HG02588 (cell line): ENCODE measurements around the gene RRP8.

Experiments used
- ATAC-seq: cut with Tn5 transposase; IDR thresholded peaks from one replicate; pipeline ENCODE4 v1.9.1; 2021; ENCODE audit warnings: mild to moderate bottlenecking, moderate library complexity; ENCODE audit not compliant: unreplicated experiment

Gene RRP8

DNA sequence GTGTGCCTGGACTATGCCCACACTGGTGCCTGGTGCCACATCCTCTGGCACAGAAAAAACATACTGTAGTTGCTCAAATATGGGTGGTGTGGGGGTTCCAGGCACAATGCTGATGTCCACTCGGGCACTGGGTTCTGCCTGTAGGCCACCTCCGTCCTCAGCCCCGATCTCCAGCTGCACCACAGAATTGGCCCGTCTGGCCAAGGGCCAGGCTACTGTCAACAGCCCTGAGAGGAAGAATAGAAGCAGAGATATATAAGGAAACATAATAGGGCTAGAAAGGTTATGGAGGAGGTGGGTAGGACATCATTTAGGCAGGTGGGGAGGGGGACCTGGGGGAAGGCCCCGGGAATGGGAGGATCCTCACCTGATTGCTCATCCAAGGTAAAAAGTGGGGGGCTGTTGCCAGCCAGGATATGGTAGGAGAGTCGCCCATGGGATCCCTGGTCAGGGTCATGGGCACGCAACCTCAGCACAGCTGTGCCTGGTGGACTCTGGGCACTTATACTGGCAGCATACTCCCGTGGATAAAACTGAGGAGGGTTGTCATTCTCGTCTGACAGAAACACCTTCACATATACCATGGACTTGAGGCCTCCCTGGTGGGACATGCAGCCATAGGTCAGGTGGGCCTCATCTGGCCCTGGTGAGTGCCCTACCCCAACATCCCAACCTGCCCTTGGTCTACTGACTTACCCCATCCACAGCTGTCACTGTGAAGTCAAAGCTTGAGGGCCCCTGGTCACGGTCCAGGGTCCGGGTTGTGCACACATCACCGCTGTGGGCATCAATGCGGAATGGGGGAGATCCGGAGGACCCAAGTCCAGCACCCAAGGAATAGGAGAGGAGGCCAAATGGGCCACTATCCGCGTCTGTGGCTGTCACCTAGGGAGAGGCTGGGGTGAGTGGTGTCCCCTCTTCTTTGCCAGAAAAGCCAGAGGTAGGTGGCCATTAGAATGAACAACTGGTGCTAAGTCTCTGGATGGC lies 30.3 kb upstream of the RRP8 start:
- ATAC-seq, result no peak

DNA sequence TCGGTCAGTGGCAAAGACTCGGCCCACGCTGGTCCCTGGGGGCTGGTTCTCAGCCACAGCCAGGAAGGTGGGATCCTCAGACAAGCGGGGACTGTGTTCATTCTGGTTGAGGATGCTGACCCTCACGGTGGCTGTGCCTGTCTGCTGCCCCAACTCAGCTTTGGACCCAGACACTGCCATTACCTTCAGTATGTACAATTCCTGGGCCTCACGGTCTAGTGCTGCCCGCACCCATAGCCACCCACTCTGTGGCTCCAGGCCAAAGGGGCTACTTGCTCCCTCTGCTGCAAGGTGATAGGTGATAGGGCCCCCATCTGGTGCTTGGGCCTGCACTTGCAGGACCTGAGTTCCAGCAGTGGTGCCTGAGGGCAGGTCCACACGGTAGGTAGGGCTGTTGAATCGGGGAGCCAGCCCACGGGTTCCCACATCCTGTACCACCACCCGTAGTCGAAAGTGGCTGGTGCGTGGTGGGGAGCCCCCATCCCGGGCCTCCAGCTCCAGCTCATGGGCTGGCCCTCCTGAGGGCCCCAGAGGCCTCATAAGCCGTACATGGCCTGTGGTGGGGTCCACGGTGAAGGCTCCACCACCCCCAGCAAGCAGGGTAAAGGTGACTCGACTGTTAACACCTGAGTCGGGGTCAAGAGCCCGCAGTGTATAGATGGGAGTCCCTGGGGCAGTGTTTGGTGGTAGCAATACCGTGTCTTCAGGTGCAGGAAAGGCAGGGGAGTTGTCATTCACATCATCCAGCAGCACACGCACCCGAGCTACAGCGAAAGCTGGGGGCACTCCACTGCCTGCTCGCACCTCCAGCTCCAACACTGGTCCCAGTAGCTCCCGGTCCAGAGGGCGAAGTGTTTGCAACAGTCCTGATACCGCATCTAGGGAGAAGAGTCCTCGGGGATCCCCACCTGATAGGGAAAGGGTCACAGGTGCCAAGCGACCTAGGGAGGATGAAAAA lies 29.0 kb upstream of the RRP8 start:
- no peak for ATAC-seq

DNA sequence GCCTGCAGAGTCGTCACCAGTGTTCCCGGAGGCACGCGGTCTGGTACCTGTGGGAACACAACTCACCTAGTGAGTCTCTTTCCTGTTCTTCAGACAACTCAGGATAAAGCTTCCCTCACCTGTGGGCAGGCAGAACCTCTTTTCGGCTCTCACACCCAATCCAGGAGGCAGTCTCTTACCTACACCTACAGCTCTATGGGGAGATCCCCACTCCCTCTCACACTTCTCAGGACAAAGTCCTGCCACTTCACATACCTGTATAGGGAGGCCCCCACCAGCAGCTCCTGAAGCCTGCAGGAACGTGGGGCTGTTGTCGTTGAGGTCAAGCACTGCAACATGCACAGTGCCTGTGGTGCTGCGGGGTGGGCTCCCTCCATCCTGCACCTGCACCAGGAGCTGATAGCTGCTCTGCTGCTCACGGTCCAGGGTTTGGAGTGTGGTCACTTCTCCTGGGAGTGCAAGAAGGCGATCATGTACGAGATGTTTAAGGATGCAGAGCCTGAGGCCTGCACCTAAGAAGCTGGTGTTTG lies 28.0 kb upstream of the RRP8 start:
- no peak for ATAC-seq

DNA sequence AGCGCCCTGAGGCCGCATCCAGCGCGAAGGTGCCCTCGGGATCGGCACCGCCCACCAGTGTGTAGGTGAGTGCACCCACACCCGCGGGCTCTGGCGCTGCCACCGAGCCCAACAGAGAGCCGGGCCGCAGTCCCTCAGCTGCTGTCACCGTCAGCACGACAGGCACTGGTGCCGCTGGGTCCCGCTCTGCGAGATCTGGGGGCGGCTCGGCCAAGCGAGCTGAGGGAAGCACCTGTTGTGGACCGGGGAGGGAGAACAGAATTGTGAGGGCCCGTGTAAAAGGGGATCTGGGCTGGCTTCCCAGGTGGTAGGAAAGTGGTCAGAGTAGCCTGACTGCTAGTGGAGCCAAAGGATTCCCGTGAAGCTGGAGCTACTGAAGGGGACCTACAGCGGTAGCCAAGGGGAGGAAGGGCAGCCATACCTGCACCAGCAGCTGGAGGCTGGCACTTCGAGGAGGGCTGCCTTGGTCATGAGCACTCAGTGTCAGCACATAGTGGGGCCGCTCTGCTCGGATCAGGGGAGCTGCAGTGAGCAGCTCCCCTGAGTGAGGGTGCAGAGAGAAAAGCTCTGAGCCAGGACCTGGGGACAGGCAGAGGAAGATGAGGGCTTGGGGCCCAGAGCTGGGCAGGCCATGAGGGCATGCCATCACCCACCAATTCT lies 27.3 kb upstream of the RRP8 start:
- ATAC-seq, result no peak

DNA sequence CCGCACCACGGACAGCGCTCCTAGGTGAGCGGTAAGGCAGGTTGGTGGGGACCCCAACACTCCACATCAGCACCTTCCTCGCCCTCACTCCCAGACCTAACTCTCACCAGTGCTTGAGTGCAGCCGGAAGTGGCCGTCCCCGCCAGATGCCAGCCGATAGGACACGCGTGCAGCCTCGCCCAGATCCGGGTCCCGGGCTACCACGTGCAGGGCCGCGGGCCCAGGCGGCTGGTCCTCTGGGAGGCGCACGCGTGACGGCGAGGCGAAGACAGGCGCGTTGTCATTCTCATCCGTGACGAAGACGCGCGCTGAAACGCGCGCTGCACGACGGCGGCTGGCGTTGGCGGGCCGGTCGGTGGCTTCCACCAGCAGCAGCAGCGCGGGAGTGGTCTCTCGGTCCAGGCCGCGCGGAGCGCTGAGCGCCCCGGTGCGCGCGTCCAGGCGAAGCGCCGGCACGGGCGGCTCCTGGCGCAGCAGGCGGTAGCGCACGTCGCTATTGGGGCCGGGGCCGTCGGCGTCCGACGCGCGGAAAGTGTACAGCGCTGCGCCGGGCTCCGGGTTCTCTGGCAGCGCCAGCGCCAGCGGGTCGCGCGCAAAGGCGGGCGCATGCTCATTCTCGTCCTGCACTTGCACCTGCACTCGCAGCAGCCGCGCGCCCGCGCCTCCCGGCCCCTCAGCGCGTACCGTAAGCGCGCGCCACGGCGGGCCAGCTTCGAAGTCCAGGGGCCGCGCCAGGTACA lies 26.6 kb upstream of the RRP8 start:
- no peak for ATAC-seq

DNA sequence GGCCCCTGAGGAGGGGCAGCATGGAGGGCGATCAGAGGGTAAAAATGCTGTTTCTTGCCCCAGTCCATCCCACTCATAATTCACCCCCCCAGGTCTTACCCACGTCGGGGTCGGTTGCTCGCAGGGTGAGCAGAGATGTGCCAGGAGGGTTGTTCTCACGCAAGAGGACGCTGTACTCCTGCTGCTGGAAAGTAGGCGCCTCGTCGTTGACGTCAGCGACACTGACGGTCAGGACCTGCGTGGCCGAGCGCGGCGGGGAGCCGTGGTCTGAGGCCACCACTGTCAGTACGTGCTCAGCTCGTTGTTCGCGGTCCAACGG lies 26.1 kb upstream of the RRP8 start:
- no peak for ATAC-seq

DNA sequence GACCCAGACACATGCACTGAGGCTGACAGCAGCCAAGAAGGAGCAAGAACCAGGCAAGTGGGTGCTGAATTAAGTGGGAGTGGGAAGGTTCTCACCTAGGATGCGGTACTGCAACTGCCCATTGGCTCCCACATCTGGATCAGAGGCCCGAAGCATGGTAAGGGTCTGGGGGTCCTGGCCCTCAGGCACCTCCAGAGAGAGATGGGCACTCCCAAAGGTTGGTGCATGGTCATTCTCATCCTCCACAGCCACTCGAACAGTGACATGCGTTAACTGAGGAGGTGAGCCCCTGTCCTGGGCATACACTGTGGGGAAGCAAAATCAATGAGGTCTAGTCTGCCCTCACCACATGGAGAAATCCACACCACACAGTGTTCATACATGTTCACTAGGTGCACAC lies 25.1 kb upstream of the RRP8 start:
- ATAC-seq, result no peak

DNA sequence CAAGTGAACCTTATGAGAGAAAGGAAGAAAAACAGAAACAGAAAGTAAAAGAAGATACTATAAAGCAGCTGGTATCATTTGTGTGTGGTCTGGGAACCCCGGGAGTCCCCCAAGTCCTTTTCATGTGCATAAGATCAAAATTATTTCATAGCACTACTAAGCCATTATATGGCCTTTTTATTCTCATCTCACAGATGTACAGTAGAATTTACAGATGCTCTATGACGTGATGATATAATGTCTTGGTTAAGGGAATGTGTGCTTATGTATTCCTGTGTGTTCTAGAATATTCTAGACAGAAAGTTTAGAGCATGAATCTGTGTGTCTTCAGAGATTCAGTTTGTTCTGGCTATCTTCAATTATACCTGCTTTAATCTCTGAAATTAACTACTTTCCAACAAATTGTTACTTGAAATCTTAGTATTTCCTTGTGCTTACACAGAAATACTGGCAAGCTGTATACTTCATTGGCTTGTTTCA lies 24.4 kb upstream of the RRP8 start:
- peak; percentile 74 for ATAC-seq

DNA sequence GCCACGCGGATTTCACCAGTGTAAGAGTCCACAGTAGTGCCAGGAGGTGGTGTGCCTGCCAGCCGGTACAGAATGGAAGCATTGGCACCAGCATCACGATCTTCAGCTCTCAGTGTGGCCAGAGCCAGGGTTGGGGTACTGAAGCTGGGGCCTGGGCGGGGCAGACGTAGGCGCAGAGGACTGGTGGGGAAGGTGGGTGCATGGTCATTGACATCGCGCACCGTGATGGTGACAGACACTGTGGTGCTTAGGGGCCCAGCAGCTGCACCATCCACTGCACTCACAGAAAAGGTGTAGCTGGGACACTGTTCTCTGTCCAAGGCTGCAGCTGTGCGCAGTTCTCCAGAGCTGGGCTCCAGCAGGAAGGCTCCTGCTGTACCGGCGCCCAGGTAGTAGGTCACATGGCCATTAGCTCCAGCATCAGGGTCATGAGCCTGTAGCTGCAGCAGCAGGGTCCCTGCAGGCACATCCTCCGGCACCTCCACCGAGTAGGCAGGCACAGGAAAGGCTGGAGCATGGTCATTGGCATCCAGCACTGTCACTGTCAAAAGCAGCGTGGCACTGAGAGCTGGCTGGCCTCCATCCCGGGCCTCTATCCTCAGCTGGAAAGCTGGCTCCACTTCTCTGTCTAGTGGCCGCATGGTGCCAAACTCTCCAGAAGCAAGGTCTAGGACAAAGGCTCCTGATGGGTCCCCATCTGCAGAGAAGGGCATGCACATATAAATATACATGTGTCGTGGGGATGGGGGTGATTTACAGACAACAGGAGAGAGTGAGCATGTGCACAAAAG lies 23.8 kb upstream of the RRP8 start:
- no peak for ATAC-seq

DNA sequence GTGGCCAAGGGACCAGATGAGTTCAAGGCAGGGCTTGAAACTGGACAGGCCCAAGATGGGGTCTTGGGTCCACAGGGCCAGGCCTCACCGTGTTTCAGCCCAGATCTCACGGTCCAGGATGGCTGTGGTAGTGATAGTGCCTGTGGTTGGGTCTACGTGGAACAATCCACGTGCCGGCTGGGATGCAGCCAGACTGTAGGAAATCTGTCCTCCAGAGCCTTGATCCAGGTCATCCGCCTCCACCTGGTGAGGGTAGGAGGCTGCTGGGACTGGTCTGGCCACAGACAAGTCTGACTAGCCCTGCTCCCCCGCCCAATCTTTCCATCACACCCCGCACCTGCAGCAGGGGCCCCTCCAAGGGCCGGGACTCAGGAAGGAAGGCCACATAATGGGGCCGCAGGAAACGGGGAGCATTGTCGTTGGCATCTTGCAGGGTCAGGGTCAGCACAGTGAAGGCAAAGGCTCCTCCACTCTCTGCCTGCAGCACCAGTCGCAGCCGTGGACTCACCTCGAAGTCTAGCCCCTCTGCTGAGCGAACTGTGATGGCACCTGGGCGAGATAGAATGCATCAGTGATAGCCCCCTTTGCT lies 22.5 kb upstream of the RRP8 start:
- ATAC-seq, result no peak

DNA sequence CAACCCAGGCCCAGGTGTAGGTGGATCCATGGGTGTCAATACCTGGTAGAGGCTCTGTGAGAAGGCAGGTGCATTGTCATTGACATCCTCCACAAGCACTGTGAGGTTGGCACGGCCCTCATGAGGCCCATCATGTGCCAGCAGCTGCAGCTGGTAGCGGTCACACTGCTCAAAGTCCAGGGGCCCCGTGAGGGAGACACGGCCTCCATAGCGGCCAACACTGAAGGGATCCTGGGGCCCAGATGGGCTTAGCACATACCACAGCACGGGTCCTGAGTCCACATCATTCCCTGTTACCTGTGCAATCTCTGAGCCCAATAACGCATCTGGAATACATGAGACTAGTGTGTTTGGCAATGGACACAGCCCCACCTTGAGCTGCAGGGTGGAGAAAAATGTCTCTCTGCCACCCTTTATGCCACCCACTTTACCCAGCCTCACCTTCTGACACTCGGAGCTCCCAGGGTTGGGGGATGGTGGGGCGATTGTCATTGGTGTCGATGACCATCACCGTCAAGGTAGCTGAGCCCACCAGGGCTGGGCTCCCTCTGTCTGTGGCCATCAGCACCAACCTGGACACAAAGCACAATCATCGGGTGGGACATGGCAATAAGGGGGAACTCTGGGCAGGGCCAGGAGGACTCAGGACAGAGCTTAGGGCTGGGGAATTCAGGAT lies 21.9 kb upstream of the RRP8 start:
- no peak for ATAC-seq

DNA sequence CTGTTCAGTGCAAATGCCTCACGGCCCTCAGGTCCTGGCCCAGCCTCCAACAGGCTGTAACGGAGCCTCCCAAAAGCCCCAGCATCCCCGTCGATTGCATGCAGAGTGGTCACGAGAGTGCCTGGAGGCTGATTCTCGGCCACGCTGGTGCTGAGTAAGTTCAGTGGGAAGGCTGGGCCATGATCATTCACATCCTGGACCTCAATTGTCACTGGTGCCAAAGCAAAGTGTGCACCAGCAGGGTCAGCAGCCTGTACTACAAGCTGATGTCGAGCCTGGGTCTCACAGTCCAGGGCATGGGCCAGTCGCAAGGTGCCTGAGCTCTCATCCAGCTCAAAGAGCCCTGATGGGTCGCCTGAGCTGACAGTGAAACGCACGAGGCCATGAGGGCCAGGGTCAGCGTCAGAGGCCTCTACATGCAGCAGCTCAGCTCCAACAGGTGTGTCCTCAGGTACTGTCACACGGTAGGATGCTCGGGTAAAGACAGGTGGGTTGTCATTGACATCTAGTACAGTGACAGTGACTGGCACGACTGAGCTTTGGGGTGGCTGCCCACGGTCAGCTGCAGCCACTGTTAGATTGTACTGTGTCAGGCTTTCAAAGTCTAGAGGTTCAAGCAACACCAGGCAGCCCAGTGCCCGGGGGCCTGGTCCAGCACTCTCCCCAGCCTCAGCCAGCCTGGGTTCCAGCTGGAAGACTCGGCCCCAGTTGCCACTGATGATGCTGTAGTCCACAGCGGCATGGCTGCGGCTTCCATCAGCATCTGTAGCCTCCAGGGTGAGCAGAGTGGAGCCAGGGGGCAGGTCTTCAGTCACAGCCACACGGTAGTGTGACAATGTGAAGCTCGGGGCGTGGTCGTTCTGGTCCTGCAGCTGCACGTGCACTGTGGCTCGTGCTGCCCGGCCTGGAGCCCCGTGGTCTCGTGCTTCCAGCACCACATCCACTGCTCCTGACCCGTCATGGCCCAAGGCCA lies 20.3 kb upstream of the RRP8 start:
- no peak for ATAC-seq

DNA sequence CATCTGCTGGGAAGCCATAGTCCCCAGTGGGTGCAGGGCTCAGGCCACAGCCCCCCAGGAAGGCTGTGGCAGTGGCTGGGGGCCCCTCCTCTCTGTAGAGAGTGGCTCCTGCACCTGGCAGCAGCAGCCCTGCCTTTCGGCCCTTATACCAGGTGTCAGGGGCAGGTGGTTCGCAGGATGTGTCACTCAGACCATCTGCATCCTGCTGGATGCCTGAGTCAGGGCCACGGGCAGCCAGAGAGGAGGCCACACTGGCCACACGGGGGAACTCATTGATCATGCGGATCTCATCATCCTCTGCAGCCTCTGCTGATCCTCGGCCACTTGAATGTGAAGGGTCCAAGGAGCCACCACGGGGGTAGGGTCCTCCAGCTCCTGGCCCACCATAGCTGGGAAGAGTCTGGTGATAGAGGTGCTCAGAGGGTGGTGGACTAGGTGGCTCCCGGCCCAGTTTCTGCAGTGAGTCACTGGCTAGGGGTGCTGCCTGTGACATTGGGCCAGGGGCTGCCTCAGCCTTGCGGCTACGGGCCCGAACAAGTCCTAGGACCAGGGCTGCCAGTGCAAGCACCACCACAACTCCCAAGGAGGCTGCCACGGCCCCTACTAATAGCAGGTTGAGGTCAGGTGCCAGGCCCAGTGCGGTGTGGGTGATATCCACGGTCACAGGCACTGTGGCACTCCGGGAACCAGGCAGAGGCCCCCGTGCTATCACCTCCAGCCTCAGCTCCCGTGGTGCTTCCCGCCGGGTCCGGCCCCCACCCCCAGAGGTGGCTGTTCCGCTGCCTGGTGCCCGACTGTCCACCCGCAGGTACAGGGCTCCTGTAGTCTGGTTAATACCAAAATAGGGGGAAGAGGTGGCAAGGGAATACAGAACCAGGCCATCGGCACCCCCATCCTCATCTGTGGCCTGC lies 19.1 kb upstream of the RRP8 start:
- no peak for ATAC-seq

DNA sequence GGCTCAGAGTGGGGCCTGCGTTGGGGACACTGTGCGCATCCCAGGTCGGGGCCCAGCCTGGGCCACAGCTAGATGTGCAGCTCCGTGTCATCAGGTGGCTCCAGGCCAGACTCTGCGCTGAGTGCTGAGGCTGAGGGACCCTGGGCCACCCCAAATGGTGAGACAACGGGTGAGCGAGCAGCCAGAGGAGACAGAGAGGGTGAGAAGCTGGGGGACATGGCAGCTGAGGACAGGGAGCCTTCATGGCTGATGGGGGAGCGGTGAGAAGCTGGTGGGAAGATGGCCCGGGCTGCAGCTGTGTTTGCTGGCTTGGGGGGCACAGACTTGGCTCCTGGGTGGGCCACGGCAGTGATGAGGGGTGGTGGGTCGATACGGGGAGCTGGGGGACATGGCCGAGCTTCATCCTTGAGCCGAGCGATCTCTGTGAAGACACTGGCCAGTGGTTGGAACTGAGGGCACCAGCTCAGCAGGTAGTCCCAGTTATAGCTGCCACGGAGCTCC lies 18.3 kb upstream of the RRP8 start:
- no peak for ATAC-seq

DNA sequence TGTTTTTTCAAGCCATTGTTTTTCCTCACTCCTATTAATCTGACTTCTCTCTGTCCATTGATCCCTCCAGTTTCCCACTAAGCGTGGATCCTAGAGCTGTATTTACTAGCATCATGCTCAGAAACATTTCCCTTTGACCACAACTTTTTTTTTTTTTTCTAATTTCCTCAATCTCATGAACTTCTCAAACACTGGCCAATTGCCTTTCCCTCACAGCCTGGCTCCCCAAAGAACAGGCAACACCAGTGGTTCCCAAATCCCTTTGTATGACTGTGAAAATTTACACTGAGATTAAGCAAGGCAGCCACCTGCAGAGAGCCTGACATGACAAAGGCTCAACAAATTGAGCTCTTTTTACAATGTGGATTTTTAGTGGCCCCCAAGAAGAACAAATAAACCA lies 17.2 kb upstream of the RRP8 start:
- ATAC-seq, result no peak
